GM19468 (cell line): Measurements from ENCODE around the gene CCDC197.
A peak's percentile ranks its signal among the peaks of the same experiment; 100 is the strongest.

Experiments
- ATAC-seq: cut with Tn5 transposase; IDR thresholded peaks from one replicate; pipeline ENCODE4 v1.9.1; 2021; ENCODE audit warnings: mild to moderate bottlenecking, moderate library complexity, moderate number of reproducible peaks; ENCODE audit not compliant: unreplicated experiment; ENCODE audit errors: extremely low read depth

CCDC197 gene

DNA sequence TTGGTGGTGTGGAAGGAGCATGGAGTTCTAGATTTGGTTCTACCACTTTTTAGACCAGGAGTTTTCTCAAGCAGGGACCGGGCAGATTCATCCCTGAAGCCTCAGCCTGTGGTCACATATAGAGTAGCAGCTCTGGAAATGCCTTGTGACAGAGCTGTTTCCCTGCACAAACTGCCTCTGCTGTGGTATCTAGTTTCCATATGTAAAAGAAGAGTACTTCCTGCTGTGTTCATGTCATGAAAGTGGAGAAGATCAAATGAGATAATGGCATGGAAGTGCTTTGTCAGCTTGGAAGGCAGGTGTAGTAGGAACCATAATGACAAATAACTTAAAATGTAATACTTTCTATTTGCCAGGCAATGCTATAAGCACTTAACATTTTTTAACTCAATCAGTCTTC lies 55.1 kb downstream of the CCDC197 start:
- ATAC-seq = no peak

DNA sequence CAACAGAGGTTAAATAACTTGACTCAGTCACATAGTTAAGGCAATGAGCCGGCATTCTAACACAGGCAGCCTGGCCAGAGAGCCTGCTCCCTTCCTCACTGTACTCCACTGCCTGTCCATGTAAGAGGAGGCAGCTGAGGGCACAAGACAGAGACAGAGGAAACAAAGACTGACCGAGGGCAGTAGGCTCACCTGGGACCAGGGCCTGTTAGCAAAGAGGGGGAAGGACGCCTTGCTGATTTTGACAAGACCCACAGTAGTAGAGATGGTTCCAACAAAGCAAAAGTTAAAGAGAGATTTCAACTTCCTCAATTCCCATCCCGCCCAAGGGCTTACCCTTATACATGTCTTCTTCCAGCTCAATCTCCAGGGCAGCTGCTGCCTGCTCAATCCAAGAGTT lies 55.6 kb downstream of the CCDC197 start:
- no peak for ATAC-seq

DNA sequence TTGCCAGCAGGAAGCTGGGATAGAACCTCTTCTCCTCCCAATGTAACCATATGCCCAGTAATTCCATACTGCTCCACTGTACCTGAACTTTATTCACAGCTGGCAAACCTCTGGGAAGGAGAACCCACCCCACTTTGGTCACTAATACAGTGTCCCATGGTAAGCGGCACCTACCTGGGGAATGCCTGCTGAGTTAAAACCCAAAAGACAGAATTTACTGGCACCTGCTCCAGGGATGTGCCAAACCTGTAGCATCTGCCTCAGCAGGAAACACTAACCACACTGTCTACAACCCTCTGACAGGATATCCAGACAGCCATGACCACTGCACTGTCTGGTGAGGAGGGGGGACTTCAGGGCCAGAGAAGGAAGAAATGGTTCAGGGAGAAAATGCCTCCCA lies 57.3 kb downstream of the CCDC197 start:
- no peak for ATAC-seq

DNA sequence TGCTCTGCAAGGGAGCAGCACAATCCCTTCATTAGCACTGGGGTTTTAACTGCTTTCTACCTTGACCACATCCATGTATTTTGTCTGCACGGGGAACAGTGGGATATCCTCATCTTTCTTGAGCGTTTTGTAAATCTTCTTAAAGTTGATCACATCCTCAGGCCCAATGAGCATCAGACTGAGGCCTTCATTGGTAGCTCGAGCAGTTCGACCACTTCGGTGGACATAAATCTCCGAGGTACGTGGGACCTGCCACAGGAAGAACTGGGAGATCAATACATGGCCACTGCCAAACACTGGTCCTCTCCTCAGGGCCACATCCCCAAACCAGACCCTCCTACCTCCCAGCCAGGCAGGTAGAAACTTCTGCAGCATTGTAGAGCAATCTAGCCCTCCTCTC lies 57.8 kb downstream of the CCDC197 start:
- no peak for ATAC-seq

DNA sequence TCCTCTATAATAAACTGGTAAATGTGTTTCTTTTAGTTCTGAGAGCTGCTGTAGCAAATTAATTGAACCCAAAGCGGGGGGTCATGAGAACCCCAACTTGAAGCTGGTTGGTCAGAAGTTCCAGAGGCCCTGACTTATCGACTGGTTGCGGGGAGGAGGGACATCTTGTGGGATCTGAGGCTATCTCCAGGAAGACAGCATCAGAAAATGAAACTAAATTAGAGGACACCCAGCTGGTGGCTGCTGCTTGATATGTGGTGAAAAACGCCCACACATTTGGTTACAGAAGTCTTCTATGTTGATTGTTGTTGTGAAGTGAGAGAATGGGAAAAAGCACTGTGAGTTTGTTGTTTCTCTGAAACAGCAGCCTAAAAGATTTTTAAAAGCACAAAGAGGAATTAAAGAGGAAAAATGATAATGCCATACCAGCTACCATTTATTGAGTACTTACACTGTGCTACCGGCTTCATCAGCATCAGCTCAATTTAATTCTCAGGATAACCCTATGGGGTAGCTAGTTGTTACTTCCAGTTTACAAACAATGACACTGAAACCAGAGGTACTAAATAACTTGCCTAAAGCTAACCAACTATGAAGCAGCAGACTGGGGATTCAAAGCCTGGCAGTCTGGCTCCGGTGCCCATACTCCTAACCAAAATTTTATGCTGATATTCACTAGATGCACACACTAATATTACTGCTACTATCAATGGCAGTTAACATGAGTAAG lies 59.6 kb downstream of the CCDC197 start:
- ATAC-seq = peak; percentile 31

DNA sequence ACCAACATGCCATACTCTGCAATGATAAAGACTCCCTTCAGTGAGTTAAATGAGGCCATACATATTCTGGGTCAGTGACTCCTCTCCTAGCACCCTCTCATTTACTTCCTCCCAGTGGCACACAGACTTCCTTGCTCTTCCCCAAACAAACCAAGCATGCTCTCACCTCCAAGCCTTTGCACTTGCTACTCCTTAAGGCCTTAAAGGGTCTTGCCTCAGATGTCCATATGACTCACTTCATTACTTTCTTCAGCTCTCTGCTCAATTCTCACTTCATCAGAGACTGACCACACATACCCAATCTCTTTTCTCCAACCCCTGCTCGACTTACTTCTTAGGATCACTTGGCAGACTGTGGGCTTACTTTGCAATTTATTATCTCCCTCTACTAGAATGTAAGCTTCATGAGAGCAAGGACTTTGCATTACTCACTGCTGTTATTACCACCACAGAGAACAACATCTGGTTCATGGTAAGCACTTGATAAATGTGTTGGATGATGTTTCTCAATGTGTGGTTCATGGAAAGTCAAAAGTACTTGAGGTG lies 61.1 kb downstream of the CCDC197 start:
- no peak for ATAC-seq
